Left lung (tissue), 14 donors: ENCODE results near the gene OR5B17. TPM values are rescaled to one million over a fixed set of nuclear protein-coding genes. Genes with fewer than 3 reads are reported as not detected.
"Not testable (repeated sequence)": the region's sequence is repeated elsewhere in the genome, so short reads cannot be mapped to it uniquely, and the experiment has no call there.

Experiments used
- ATAC-seq: fragments of 200-7000 bp; cut with Tn5 transposase; one replicate; pipeline ENCODE4 v1.9.1; 2020; ENCODE audit warnings: moderate library complexity
- DNase-seq, 4 donors: peaks; one replicate each; pipeline ENCODE4 v3.0.0-alpha.2; 2013 to 2020
- H3K27ac ChIP-seq, 2 donors: fragments of 200-600 bp; sonication (generic) in 1 of 2; one replicate each; pipeline versions ENCODE4 v1.5.0 to v1.8.0; 2020 to 2021
- H3K27me3 ChIP-seq, 2 donors: fragments of 200-600 bp; sonication (generic) in 1 of 2; one replicate each; pipeline versions ENCODE4 v1.5.0 to v1.8.0; 2020 to 2021
- H3K36me3 ChIP-seq, 2 donors: fragments of 200-600 bp; sonication (generic) in 1 of 2; one replicate each; pipeline versions ENCODE4 v1.5.0 to v1.8.0; 2020 to 2021
- H3K4me1 ChIP-seq, 2 donors: fragments of 200-600 bp; one replicate each; pipeline ENCODE4 v1.8.0; 2021
- H3K4me3 ChIP-seq, 2 donors: fragments of 200-600 bp; sonication (generic) in 1 of 2; one replicate each; pipeline versions ENCODE4 v1.5.0 to v1.8.0; 2020 to 2021; ENCODE audit warnings: mild to moderate bottlenecking in 1 of 2
- H3K9me3 ChIP-seq, 2 donors: fragments of 200-600 bp; sonication (generic) in 1 of 2; one replicate each; pipeline versions ENCODE4 v1.5.0 to v1.8.0; 2020 to 2021
- intact Hi-C, 2 donors: fragments of 100-400 bp; cut with DNase I; formaldehyde crosslinking; loops; one replicate each; pipeline versions ENCODE4 v1.11.2 to v1.14.2; 2022
- long read RNA-seq, 12 donors: library from polyadenylated mRNA in 2 of 12; unstranded in 2 of 12; transcript quantifications; one replicate each; pipeline ENCODE4 v2.0.0 and lab custom pipeline, GENCODE V29; 2019 to 2026
- polyA plus RNA-seq, 6 donors: library from polyadenylated mRNA; unstranded; fragments of 120-200 nt; gene quantifications; one replicate each; pipeline ENCODE4 v1.2.1, GENCODE V29; 2013; ENCODE audit not compliant: insufficient read length in 6 of 6
- total RNA-seq, 2 donors: library from RNA; stranded (reverse); fragmentation: NEBNext Ultra II Directional; extraction: Animal tissue kit (Norgen Biotek cat#: 25700); gene quantifications; one replicate each; pipeline ENCODE4 v1.2.1, GENCODE V29; 2021
- TF ChIP-seq, protein P1 (sequence below), 2 donors: fragments of 200-600 bp; sonication (generic) in 1 of 2; IDR thresholded peaks; one replicate each; pipeline versions ENCODE4 v1.5.0 to v1.8.0; 2021; ENCODE audit warnings: antibody characterized with exemption in 2 of 2
- donor health status: DM: no; HTN: yes; CAD: no.
- donor health status: DM: no; HTN: no; CAD: no.

The OR5B17 gene
- total RNA-seq: not detected
- not detected for polyA plus RNA-seq
- long read RNA-seq, donor 1: 0 reads
- long read RNA-seq, donor 2: 0 reads
- long read RNA-seq, donor 3: 0 reads
- long read RNA-seq, donor 4: 0 reads
- long read RNA-seq, donor 5: 0 reads
- long read RNA-seq, donor 6: 0 reads
- long read RNA-seq, donor 7: 0 reads
- long read RNA-seq, donor 8: 0 reads
- long read RNA-seq, donor 9: 0 reads
- long read RNA-seq, donor 10: 0 reads
- long read RNA-seq, donor 11: 0 reads
- long read RNA-seq, donor 12: 0 reads

DNA sequence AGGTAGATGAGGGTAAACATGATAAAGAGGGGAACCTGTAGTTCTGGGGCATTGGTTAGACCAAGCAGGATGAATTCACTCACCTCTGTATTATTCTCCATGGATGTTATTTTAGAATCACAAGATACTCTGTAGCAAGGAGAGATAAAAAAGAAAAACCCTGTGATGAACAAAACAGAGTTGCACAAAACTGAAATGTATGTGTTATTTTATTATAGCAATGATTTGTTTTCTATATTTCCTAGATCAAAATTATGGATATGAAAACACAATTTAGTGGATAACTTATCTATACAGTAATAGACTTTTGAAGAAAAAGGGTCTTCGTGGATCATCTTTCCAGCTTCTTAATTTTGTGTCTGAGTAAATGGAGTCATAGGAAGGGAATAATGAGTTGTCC, at the start of gene OR5B17:
Gene OR5B17 (minus strand): TSS at position 101 of the 400 bp plus-strand sequence. CDS start 0 bp downstream, at position 101.
- no peak for DNase-seq
- intact Hi-C loops: no loop called here

GRCh38 chr11:58406774-58407173, 47.9 kb upstream of the OR5B17 start, which contains the start of gene OR5B3:
Gene OR5B3, minus strand, starts transcription at chr11:58406874. Its CDS starts 3,465 bp downstream, at chr11:58403409.
- TF ChIP-seq, protein P1, sequence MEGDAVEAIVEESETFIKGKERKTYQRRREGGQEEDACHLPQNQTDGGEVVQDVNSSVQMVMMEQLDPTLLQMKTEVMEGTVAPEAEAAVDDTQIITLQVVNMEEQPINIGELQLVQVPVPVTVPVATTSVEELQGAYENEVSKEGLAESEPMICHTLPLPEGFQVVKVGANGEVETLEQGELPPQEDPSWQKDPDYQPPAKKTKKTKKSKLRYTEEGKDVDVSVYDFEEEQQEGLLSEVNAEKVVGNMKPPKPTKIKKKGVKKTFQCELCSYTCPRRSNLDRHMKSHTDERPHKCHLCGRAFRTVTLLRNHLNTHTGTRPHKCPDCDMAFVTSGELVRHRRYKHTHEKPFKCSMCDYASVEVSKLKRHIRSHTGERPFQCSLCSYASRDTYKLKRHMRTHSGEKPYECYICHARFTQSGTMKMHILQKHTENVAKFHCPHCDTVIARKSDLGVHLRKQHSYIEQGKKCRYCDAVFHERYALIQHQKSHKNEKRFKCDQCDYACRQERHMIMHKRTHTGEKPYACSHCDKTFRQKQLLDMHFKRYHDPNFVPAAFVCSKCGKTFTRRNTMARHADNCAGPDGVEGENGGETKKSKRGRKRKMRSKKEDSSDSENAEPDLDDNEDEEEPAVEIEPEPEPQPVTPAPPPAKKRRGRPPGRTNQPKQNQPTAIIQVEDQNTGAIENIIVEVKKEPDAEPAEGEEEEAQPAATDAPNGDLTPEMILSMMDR (IDR thresholded peaks at IDR 0.05): no peak
- peaks cover 0 to 19% of the 10 kb centered on the region in 2 donors for H3K9me3 ChIP-seq
- no peak within 1 kb of the TSS for H3K27ac ChIP-seq
- no peaks in the 10 kb centered on the region for H3K27me3 ChIP-seq
- no peak within 1 kb of the TSS for H3K4me3 ChIP-seq
- intact Hi-C loops: no loop called here
- no peaks in the 10 kb centered on the region for H3K4me1 ChIP-seq
- ATAC-seq: no peak
- no peaks in the 10 kb centered on the region for H3K36me3 ChIP-seq
- no peak for DNase-seq

More for the DNA sequence above, at the start of gene OR5B17:
- no peaks in the 10 kb centered on the region for H3K27me3 ChIP-seq
- no peaks in the 10 kb centered on the region for H3K36me3 ChIP-seq
- TF ChIP-seq, protein P1 (IDR thresholded peaks at IDR 0.05): no peak
- no peak within 1 kb of the TSS for H3K4me3 ChIP-seq
- no peaks in the 10 kb centered on the region for H3K4me1 ChIP-seq
- ATAC-seq: no peak
- no peaks in the 10 kb centered on the region for H3K9me3 ChIP-seq
- no peak within 1 kb of the TSS for H3K27ac ChIP-seq

DNA sequence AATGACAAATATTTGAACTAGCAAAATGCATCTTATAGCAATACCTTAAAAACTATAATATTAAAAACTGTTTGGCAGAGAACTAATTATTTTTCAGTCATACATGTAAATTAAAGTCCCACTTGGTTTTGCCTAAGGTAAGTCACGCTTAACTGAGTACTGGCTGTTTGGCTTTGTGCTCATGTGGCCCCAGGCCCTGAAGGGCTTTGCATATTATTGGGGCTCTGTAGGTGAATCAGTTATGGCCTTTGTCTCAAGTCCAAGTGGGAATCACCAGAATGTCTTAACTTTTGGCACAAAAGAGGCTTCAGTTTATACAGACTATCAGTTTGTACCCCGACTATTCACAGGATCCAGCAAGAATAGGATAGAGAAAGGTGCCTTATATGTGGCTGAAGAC, 40.8 kb upstream of the OR5B17 start:
- intact Hi-C loops, ATAC-seq: not testable (repeated sequence)

DNA sequence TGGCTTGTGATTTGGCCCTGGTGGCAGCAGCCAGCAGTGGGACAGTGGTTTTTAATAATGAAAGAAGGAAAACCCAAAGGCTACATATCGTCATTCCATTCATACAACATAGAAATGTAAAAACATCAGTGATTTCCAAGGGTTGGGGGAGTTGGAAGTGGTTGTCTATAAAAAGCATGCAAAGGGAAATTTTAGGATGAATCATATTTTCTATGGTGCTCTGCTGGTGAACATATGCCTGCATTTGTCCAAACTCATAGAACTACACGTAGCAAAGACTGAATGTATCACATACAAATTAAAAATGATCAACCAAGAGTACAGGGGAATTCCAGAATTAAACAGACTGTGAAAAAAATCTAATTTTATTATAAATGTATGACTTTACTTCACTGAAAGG, 36.7 kb upstream of the OR5B17 start:
- no peaks in the 10 kb centered on the region for H3K4me1 ChIP-seq
- DNase-seq (no peak), ATAC-seq (no peak)
- H3K27me3 ChIP-seq: no peaks in the 10 kb centered on the region
- H3K27ac ChIP-seq: no peak overlapping the region
- no peaks in the 10 kb centered on the region for H3K36me3 ChIP-seq
- H3K9me3 ChIP-seq: peaks cover 0 to 10% of the 10 kb centered on the region in 2 donors
- intact Hi-C loops: no loop called here
- no peak overlapping the region for H3K4me3 ChIP-seq
- TF ChIP-seq, protein P1 (IDR thresholded peaks at IDR 0.05): no peak

More for the DNA sequence above, 40.8 kb upstream of the OR5B17 start:
- H3K36me3 ChIP-seq, H3K4me3 ChIP-seq, H3K27me3 ChIP-seq, H3K4me1 ChIP-seq, DNase-seq, H3K9me3 ChIP-seq, H3K27ac ChIP-seq: not testable (repeated sequence)

DNA sequence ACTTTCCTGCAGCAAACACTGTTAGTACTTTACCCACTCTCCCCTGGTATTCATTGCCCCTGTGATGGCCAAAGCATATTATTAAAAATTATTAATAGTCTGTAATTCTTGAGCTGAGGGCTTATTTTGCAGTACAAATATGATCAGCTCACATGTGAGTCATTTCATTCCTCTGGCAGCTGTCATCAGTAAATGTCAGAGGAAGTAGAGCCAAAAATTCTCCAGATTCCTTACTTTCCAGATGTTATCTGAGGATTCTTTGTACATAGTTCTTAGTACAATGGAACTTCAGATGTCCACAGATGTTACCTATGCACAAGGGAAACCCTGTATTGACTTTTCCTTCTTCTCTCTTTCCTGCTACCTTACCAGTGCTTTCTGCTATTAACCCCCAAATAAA, 35.3 kb upstream of the OR5B17 start:
- H3K4me1 ChIP-seq: no peaks in the 10 kb centered on the region
- ATAC-seq (no peak), DNase-seq (no peak)
- peaks cover 0 to 10% of the 10 kb centered on the region in 2 donors for H3K9me3 ChIP-seq
- no peak overlapping the region for H3K27ac ChIP-seq
- H3K36me3 ChIP-seq: no peaks in the 10 kb centered on the region
- no peaks in the 10 kb centered on the region for H3K27me3 ChIP-seq
- no peak overlapping the region for H3K4me3 ChIP-seq
- TF ChIP-seq, protein P1 (IDR thresholded peaks at IDR 0.05): no peak
- intact Hi-C loops: no loop called here
